Stimulated activated CD4-positive, alpha-beta T cell treated with anti-CD3 and anti-CD28 coated beads, Interleukin-2, amount 100 ng/mL, for 24 hours (primary cell): ENCODE data around the gene TTC21A.

ENCODE experiments used
- DNase-seq, 2 donors: peaks; one replicate each; pipeline ENCODE4 v3.0.0-alpha.2; 2020

Gene TTC21A

GRCh38 chr3:39098473-39099000 is 8.9 kb upstream of the TTC21A start:
- no peak for DNase-seq

GRCh38 chr3:39099242-39099641 is 8.2 kb upstream of the TTC21A start:
- DNase-seq = no peak

GRCh38 chr3:39099738-39100499 is 7.6 kb upstream of the TTC21A start:
- DNase-seq = no peak

- DNase-seq = no peak
These were observed 7.0 kb upstream of the TTC21A start for GRCh38 chr3:39100500-39100886.

- peak; percentile 46 to 54 for DNase-seq
These were observed 6.3 kb upstream of the TTC21A start for GRCh38 chr3:39101022-39101689.

GRCh38 chr3:39102504-39103323 is 4.8 kb upstream of the TTC21A start:
- DNase-seq = no peak

GRCh38 chr3:39103324-39103693 is 4.2 kb upstream of the TTC21A start:
- no peak for DNase-seq

GRCh38 chr3:39103791-39104552 is 3.5 kb upstream of the TTC21A start:
- DNase-seq = no peak

GRCh38 chr3:39104961-39105686 is 2.4 kb upstream of the TTC21A start:
- DNase-seq = peak in 1 of 2 donors; percentile 20

GRCh38 chr3:39105687-39106063 is 1.8 kb upstream of the TTC21A start:
- DNase-seq = no peak

- DNase-seq = no peak
These were observed 1.1 kb upstream of the TTC21A start for GRCh38 chr3:39106281-39106811.

- peak; percentile 32 to 38 for DNase-seq
These were observed 561 bp upstream of the TTC21A start for GRCh38 chr3:39106851-39107387.

- DNase-seq = no peak
These were observed 775 bp downstream of the TTC21A start for GRCh38 chr3:39108200-39108710.

- DNase-seq = no peak
These were observed 1.6 kb downstream of the TTC21A start for GRCh38 chr3:39109086-39109485.

- peak in 1 of 2 donors; percentile 16 for DNase-seq
These were observed 2.7 kb downstream of the TTC21A start for GRCh38 chr3:39110041-39110639.

GRCh38 chr3:39112113-39112512 is 4.6 kb downstream of the TTC21A start:
- DNase-seq = no peak

GRCh38 chr3:39112535-39112934 is 5.1 kb downstream of the TTC21A start:
- peak in 1 of 2 donors; percentile 9 for DNase-seq

- DNase-seq = no peak
These were observed 5.8 kb downstream of the TTC21A start for GRCh38 chr3:39113291-39113690.

- DNase-seq = no peak
These were observed 7.0 kb downstream of the TTC21A start for GRCh38 chr3:39114456-39114855.

- no peak for DNase-seq
These were observed 8.4 kb downstream of the TTC21A start for GRCh38 chr3:39115870-39116269.

GRCh38 chr3:39118079-39118478 is 10.6 kb downstream of the TTC21A start:
- no peak for DNase-seq
